ENCODE data around the gene CKAP5.
"Not testable (repeated sequence)": the region's sequence is repeated elsewhere in the genome, so short reads cannot be mapped to it uniquely, and the experiment has no call there.

CKAP5 gene

DNA sequence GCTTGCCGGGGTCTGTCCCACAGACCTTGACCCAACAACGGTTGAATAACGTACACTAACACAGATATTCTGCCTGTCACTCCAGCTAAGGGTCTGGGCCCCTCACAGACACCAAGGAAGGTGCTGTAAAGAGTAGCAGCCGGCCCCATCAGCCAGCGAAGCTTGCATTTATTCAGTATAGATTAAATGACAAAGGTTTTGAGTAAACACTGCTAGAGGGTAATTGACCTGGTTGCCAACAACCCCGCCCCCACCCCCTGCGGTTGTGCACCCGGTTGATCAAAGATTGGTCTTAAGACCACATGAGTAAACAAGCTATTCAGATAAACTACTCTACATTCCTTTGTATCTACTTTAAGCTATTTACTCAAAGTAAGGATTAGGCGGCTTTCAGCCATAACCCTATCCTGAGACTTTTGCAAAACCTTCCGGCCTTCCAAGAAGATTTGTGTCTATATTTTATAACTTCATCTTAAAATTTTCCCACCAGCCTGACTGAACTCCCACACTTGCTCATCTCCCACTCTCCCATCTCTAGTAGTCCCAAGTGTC is 4.8 kb upstream of the CKAP5 start:
- DNase-seq: no peak

DNA sequence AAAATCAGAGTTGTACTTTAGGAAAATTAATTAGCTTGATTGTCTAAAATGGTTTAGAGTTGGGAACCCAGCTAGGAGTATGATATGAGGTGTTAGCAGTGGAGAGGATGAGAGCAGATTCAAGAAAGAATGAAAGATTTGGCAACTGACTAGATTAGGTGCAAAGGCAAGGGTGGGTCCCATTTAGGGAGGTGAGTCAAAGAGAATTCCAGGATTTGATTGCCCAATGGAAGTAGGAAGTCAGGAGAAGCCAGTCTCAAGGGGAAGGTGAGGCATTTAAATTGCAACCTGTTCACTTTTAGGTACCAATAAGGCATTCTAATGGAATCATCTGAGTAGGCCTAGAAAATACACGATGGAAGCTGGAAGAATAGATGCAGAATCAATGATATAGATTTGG is 3.6 kb upstream of the CKAP5 start:
- DNase-seq: no peak

DNA sequence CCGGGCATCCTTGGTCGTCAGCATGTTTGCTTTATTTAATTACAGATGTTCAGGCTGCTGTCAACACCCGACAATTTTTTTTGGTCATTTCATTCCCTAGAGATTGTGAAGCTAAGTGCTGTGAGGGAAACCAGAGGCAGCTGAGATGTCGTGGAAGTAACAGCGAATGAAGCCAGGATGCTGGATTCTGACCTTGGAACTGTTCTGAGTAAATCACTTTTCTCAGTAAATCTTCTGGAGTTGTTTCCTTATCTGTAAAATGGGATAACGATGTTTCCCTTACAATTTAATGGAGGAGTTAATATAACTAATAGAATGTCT is 390 bp upstream of the CKAP5 start:
- no peak for DNase-seq

GRCh38 chr11:46845440-46845739 is 690 bp downstream of the CKAP5 start:
- no peak for DNase-seq

- no peak for DNase-seq
Measured at GRCh38 chr11:46840116-46840515, 6.0 kb downstream of the CKAP5 start.

GRCh38 chr11:46838501-46838900 is 7.6 kb downstream of the CKAP5 start:
- DNase-seq: no peak

GRCh38 chr11:46837860-46838259 is 8.2 kb downstream of the CKAP5 start:
- DNase-seq: no peak

- no peak for DNase-seq
Measured at GRCh38 chr11:46836870-46837269, 9.2 kb downstream of the CKAP5 start.

DNA sequence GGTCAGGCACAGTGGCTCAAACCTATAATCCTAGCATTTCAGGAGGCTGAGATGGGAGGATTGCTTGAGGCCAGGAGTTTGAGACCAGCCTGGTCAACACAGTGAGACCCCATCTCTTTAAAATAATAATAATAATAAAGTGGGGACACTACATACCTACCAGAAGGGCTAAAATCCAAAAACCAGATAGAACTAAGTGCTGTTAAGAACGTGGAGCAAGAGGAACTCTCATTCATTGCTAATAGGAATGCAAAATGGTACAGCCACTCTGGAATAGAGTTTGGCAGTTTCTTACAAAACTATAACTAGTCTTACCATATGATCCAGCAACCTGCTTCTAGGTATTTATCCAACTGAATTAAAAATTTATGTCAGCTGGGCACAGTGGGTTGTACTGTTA is 9.6 kb downstream of the CKAP5 start:
- DNase-seq: no peak

GRCh38 chr11:46835897-46836296 is 10.2 kb downstream of the CKAP5 start:
- DNase-seq: no peak

DNA sequence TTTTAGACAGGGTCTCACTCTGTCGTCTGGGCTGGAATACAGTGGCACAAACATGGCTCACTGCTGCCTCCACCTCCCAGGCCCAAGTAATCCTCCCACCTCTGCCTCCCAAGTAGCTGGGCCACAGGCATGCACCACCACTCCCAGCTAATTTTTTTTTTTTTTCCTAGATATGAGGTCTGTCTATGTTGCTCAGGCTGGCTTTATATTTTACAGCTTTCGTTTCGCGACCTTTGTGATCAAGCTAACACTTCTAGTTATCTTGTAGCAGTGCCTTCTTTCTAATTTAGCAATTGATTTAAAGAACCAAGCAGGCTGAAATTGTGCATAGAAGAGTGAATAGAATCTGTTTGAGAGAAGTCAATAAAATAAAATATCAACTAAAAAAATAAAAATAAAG is 11.3 kb downstream of the CKAP5 start:
- no peak for DNase-seq

GRCh38 chr11:46832511-46833214 is 13.4 kb downstream of the CKAP5 start:
- DNase-seq: no peak

DNA sequence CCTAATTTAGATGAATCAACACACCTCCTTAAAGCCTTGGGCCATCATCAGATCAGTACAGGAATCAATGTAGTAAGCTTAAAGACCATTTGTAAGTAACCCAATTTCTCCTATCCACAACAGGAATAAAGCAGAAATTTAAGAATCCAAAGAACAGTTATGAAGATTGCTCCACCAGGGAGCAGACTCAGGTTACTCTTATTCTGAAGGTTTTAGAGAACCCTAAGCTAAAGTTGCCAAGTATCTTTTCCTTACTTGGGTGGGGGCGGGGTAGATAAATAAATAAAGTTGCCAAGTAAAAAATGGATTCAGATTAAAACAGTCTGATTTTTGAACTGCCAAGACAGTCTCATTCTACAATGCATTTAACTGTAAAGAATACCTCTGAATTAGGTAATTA is 18.1 kb downstream of the CKAP5 start:
- no peak for DNase-seq

- peak; percentile 56 to 64 for DNase-seq
Measured at GRCh38 chr11:46826310-46827044, 19.6 kb downstream of the CKAP5 start.

GRCh38 chr11:46808799-46809431 is 37.2 kb downstream of the CKAP5 start:
- DNase-seq: peak in 1 of 2 donors; percentile 37

DNA sequence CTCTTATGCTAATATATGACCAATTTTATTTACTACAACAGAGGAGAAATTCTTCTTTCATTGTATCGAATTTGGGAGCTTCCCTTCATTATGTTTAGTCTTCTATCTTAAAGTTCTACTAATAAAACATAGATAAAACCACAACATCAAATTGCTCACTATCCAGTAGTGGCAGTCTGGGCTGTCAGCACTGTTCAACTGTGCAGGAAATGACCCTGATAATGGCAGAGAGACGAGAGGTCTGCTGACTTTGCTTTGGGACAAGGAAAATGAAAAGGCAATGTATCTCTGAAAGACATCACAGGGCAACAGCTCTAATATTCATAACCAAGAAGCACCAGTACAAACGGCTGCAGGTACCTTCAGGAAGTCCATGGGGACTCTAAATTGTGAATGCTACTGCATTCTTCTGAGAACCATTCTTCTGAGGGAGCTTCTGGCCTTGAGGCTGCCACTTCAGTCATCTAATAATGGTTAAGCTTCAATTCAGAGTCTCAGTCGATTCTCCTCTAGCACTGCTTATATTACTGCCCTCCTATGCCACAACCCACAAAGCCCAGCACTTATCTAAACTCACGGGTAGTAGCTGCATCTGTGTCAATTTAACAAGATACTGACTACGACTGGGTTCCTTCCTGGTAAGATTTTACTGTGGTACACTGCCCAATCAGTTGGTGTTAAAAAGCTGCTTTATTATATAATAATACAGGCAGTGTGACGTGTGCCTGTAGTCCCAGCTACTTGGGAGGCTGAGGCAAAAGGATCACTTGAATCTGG is 44.2 kb downstream of the CKAP5 start:
- no peak for DNase-seq

GRCh38 chr11:46800177-46800576 is 45.9 kb downstream of the CKAP5 start:
- no peak for DNase-seq

- not testable (repeated sequence) for DNase-seq
Measured at GRCh38 chr11:46799725-46800124, 46.4 kb downstream of the CKAP5 start.

- DNase-seq: no peak
Measured at GRCh38 chr11:46778416-46778815, 67.7 kb downstream of the CKAP5 start.

- no peak for DNase-seq
Measured at GRCh38 chr11:46776878-46777277, 69.2 kb downstream of the CKAP5 start.

DNA sequence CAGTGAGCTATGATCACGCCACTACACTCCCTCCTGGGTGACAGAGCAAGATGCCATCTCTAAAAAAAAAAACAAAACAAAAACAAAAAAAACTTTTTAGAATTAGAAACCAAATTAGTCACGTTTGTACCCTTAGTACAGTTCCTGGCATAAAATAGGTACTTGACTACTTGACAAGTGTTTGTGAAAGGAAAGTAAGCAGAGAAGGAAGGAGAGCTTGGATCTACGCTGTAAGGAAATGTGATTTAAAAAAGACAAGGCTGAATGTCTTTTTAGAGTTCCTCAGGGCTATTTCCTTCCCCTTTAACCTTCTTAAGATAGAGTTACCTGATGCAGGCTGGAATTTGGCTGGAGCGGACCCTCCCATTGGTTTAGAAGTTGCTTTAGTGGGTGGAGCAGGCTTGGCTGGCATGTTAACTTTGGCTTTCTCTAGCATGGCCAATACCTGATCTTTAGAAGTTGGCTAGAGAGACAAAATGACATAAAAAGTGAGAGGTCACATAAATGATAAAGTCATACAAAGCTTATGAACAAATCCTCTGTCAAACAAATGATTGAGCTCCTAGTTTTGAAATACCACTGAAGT is 76.4 kb downstream of the CKAP5 start:
- no peak for DNase-seq

- no peak for DNase-seq
Measured at GRCh38 chr11:46766656-46767055, 79.4 kb downstream of the CKAP5 start.

DNA sequence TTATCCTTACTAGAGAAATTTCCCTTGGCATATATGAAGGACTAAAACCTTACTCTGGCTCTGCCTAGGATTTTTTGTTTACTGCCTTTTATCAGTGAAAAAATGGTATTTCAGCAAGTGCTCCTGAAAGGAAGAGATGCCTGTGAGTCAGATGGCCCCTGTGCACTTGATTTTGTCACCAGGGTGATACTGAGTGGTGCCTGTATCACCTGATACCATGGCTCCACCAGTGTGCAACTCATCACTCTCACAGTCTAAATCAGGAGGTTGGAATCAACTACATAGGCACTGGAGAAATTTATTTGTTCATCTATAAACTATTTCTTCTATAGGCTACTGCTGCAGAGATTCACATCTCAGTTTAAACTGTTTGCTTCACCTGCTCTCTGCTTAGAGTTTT is 83.8 kb downstream of the CKAP5 start:
- no peak for DNase-seq

Measured in CD4-positive, alpha-beta T cell treated with Interleukin-4 for 1 hour (primary cell).